Stimulated activated CD4-positive, alpha-beta T cell treated with anti-CD3 and anti-CD28 coated beads, Interleukin-12 subunit alpha, Interleukin-12 subunit beta, amount 100 ng/mL, for 4 hours (primary cell): Measurements from ENCODE around the gene ACP5.
"Not testable (repeated sequence)": the region's sequence is repeated elsewhere in the genome, so short reads cannot be mapped to it uniquely, and the experiment has no call there.

ENCODE experiments used
- DNase-seq: peaks from one replicate; pipeline ENCODE4 v3.0.0-alpha.2; 2020

Gene ACP5

DNA sequence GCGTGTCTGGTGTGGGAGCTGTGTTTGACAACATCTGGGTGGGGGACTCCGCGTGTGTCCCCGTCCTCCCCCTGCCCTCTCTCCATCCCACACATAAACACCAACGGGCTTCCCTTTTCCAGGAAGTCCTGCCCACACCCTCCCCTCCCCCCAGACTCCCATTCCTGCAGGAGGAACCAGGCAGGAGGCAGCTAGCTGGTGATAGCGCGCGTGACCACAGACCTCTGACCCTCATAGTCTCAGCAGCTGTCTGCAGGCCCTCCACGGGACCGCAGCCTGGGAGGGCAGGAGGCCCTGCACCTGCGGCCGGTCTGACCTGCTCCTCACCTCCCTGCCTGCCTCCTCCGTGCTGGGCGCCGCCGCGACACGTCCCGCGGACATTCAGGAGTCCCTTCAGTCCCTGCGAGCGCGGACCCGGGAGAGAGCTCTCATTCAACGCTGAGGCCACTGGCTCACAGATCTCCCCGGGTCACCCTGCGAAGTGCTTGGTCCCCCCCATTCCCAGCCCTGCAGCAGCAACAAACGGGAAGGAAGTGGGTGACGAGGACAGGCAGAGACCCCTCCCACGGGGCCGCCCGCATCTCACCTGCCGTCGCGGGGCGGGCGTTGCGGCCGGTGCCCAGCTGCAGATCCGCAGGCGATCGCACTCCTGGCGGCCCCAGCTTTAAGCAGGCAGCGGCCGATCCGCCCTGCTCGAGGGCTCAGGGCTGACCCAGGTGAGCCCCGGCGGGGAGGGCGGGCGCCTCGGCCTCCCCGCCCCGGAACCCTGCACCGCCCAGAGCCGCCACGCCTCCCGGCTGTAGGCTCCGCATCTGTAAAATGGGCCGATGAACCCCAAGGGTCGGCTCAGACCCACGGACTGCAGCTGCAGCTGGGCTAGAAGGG lies 1.1 kb upstream of the ACP5 start:
- DNase-seq, result peak; percentile 32

DNA sequence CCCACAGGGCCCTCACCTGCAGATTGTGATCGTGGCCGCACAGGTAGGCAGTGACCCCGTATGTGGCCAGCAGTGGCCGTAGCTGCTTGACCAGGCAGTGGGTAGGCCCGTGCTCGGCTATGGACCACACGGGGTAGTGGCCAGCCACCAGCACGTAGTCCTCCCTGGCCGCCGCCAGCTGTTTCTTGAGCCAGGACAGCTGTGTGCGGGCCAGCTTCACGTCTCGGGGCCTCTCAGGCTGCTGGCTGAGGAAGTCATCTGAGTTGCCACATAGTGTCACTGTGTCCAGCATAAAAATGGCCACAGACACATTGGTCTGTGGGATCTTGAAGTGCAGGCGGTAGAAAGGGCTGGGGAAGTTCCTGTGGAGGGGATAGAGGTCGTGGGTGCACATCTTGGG lies 1.2 kb downstream of the ACP5 start:
- no peak for DNase-seq

GRCh38 chr19:11574689-11575088 lies 2.8 kb downstream of the ACP5 start:
- no peak for DNase-seq

- not testable (repeated sequence) for DNase-seq
Measured at GRCh38 chr19:11573763-11574162, 3.7 kb downstream of the ACP5 start.

DNA sequence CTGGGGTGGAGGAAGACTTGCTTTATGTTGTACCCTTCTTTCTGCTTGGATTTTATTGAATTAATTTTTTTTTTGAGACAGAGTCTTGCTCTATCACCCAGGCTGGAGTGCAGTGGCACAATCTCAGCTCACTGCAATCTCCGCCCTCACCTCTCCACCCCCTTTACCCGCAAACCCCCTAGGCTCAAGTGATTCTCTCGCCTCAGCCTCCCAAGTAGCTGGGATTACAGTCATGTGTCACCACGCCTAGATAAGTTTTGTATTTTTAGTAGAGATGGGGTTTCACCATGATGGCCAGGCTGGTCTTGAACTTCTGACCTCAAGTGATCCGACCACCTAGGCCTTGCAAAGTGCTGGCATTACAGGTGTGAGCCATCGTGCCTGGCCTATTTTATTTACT lies 4.1 kb downstream of the ACP5 start:
- not testable (repeated sequence) for DNase-seq

GRCh38 chr19:11570039-11570462 lies 7.4 kb downstream of the ACP5 start:
- DNase-seq, result no peak

DNA sequence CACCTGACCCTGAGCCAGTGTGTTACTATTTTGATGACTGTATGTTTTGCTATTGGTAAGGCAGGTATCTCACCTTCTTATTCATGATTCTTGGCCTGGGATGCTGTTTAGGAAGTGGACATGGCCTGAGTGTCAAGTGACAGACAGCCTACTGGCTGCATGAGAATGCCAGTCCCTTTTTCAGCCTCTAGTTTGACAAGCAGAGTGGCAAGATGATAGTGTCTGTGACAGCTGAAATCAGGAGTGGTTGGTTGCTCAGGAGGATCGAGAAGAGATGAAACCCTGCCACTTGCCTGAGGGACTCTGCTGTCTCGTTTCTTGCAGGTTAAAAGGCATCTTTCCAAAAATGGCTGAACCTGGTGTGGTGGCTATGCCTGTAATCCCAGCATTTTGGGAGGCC lies 11.3 kb downstream of the ACP5 start:
- DNase-seq, result no peak

GRCh38 chr19:11565649-11565980 lies 11.8 kb downstream of the ACP5 start:
- DNase-seq, result not testable (repeated sequence)

DNA sequence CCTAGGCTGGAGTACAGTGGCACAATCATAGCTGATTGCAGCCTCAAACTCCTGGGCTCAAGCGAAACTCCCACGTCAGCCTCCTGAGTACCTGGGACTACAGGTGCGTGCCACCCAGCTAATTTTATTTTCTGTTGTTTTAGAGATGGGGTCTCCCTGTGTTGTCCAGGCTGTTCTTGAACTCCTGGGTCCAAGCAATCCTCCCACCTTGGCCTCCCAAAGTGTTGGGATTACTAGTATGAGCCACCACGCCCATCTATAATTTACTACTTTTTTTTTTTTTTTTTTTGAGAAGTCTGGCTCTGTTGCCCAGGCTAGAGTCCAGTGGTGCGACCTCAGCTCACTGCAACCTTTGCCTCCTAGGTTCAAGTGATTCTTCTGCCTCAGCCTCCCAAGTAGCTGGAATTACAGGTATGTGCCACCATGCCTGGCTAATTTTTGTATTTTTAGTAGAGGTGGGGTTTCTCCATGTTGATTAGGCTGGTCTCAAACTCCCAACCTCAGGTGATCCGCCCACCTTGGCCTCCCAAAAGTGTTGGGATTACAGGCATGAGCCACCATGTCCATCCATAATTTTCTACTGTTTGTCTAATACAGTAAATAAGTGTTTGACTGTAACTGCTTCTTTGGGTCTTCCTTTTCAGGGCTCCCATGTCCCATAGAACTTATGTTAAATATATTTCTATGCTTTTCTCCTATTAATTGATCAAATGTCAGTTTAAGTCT lies 13.2 kb downstream of the ACP5 start:
- not testable (repeated sequence) for DNase-seq

- DNase-seq, result no peak
Measured at GRCh38 chr19:11563532-11563931, 13.9 kb downstream of the ACP5 start.

GRCh38 chr19:11560404-11561051 lies 16.9 kb downstream of the ACP5 start:
- DNase-seq, result peak; percentile 24

DNA sequence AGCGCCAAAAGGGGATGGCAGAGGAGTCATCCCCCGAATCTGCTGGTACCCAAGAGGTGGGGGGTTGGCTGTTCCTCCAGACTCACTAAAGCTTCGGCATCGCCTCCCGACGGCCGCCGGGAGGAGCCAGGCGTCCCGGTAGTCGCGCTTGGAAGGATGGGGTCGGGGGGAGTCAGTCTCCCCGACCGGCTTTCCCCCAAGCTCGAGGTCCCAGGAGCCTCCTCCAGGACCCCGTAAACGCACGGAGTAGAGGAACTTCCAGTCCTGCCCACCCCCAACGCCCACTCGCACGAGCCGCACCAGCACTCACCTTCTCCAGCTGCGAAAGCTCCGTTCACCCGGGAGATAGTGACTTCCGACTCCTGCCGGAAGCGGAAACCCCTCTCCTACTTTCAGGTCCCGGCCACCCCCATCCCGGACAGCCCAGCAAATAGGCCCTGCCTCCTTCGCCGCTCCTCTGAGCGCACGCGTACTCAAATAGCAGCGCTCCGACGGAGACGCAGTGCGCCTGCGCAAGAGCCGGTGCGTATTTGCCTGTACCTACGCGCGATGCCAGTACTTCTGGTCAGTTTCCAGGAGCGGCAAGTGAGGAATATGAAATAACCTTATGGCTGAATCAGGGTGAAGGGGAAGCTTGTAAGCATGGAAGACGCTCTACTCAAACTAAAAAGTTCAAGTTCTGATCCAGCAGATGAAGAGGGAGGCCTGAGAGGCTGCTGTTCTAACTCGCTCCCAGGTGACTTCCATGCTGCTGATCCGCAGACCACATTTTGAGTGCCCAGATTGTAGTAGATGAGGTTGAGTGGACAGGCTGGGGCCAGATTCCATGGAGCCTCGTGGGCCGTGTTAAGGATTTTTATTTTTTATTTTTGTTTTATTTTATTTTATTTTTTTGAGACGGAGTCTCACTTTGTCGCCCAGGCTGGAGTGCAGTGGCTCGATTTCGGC lies 18.3 kb downstream of the ACP5 start, which contains the start of gene ELOF1:
ELOF1 (minus strand) TSS at position 350 of the 948 bp plus-strand sequence. CDS start 4,883 bp downstream, outside the sequence.
- DNase-seq, result peak; percentile 95

- DNase-seq, result no peak
Measured at GRCh38 chr19:11556634-11557420, 20.6 kb downstream of the ACP5 start.

DNA sequence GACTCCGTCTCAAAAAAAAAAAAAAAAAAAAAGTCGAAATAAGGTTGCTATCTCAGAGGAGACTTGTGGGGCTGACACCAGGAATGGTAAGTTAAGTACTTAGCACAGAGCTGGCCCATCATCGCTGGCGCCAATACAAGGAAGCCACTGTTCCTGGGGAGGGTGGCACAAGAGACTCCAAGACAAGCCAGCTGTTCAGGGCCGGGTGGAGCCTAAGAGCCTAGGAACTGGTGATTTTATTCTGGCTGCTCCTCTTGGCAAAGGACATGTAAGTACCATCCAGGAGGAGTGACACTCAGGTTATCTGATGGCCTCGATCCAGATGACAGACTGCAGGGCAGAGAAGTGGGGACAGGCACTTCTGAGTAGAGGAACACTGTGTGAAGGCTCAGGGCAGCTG lies 22.2 kb downstream of the ACP5 start:
- no peak for DNase-seq

- DNase-seq, result no peak
Measured at GRCh38 chr19:11554160-11554559, 23.3 kb downstream of the ACP5 start.

DNA sequence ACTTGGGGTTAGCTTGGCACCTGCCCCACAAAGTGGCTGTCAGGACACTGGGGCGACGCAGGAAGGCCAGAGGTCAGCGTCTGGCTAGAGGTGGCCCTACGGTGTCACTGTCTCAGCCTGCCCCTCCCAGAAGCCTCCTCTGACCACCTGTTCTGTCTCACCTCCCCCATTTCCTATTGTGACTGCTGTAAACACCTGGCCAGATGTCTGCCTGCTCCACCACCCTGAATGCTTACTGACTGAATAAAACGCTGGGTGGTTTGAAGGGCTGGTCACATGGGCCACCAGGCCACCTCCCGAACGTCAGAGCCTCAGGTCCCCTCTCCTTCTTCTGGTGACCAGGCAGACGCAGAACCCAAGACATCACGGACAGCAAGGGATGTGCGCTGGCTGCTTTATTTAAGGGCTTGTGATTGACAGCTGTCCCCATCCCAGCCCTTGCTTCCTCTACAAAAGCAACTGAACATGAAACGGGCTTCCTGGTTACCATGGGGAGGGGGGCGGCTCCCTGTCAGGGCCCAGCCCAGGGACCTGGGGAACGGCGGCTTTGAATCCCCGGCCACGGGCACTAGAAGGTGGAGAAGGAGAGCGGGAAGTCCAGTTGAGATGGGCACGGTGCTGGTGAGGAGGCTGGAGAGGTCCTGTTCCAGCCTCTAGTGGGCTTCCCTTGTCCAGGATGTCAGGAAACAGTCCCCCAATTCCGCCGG lies 24.6 kb downstream of the ACP5 start:
- DNase-seq, result no peak

DNA sequence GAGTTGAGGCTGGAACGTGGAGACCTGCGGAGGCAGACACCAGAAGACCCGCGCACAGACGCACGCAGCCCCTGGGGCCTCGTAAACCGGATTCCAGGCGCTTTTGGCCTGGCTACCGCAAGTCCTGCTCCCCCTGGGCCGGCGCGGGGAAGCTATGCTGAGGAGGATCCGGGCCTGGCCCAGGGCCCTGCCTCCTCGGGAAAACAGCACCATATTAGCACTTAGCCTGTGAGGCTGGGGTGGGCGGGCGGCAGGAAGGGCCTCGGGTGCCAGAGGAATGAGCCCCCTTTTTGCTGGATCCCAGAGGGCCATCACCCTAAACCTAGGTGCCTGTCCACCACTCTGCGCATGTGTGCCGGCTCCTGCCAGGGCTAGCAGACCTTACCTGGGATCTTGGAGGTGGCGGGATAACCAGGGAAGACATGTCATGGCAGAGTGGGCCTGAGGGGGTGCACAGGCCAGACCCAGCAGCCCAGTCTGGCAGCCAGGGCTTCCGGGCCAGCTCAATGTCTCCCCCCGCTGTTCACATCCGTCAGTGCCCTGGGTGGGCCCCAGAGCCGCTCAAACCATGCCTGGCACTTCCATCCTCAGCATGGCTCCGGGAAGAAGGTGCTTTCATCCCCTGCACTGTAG lies 25.7 kb downstream of the ACP5 start:
- DNase-seq, result no peak

- no peak for DNase-seq
Measured at GRCh38 chr19:11550265-11550664, 27.2 kb downstream of the ACP5 start.

DNA sequence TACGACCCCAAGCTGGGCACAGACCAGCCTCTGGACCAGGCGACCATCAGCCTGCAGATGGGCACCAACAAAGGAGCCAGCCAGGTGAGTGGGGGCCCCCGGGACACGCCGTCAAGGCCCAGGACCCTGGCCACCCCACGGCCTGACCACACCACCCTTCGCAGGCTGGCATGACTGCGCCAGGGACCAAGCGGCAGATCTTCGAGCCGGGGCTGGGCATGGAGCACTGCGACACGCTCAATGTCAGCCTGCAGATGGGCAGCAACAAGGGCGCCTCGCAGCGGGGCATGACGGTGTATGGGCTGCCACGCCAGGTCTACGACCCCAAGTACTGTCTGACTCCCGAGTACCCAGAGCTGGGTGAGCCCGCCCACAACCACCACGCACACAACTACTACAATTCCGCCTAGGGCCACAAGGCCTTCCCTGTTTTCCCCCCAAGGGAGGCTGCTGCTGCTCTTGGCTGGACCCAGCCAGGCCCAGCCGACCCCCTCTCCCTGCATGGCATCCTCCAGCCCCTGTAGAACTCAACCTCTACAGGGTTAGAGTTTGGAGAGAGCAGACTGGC lies 28.0 kb downstream of the ACP5 start:
- no peak for DNase-seq
